Renal cortical epithelial cell (primary cell): Measurements from ENCODE around the gene PGLYRP4. TPM values are rescaled to one million over a fixed set of nuclear protein-coding genes. Genes with fewer than 3 reads are reported as not detected.

Experiments used
- DNase-seq: peaks from one replicate; pipeline ENCODE4 v3.0.0-alpha.2; 2011; ENCODE audit warnings: low read depth
- total RNA-seq: library from RNA; depleted of rRNA; stranded (reverse); fragments of >200 nt; gene quantifications from 2 replicates; pipeline ENCODE4 v1.2.3, GENCODE V29; 2014

Gene PGLYRP4
- total RNA-seq, 1 donor from 2014 or later: not detected

DNA sequence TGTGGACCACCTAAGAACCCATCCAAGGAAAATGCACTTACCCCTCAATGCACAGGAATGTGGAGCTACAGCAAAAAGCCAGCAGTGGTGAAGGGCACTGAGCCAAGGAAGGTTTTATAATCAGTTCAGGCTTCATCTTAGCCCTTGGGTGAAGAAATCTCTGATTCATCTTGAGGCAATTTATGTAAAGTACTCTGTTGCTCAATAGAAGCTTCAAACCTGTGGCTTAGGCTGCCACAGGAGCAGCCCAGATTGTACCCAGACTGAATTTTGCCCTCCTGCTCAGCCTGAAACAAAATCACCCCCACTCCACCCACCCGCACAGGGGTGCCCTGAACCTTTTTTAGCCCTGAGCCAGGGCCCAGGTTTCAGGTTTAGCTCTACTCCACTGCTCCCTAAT, 26.9 kb upstream of the PGLYRP4 start, which contains the start of gene S100A12:
Gene S100A12 (minus strand): TSS at position 111 of the 400 bp plus-strand sequence. CDS start 1,029 bp downstream, outside the sequence.
- DNase-seq: peak; percentile 97

GRCh38 chr1:153374071-153374470, 25.4 kb upstream of the PGLYRP4 start:
- peak; percentile 38 for DNase-seq

- DNase-seq: no peak
These were observed 23.9 kb upstream of the PGLYRP4 start for GRCh38 chr1:153372571-153372970.

DNA sequence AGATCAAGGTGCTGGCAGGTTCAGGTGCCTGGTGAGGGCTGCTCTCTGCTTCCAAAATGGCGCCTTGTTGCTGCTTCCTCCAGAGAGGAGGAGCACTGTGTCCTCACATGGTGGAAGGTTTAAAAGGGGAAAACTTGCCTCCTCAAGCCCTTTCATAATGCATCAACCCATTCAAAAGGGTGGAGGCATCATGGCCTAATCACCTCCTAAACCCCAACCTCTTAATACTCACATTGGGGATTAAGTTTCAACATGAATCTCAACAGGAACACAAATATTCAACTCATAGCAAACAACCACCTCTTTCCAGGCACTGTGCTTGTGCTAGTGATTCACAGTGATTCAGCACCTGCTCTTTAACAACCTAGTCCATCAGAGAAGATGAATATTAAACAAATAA, 22.6 kb upstream of the PGLYRP4 start:
- DNase-seq: no peak

GRCh38 chr1:153370146-153370545, 21.5 kb upstream of the PGLYRP4 start:
- DNase-seq: peak; percentile 42

DNA sequence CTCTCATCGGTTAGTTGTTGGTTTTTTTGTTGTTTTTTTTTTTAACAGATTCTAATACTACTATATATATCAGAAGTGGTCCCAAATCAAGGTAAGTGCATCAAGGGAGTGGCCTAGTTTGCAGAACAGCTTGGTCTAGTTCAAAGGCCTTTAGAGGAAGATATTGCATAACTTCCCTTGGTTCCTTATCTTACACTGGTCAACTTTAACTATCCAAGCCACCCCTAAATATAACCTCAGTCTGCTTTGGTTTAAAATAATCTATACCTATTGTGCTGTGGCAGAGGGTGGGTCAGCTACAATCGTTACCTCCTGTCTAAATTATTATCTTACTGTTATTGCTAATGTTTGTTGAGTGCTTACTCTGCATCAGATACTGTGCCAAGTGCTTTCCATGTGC, 19.9 kb upstream of the PGLYRP4 start:
- no peak for DNase-seq

- DNase-seq: no peak
These were observed 18.4 kb upstream of the PGLYRP4 start for GRCh38 chr1:153367090-153367489.

DNA sequence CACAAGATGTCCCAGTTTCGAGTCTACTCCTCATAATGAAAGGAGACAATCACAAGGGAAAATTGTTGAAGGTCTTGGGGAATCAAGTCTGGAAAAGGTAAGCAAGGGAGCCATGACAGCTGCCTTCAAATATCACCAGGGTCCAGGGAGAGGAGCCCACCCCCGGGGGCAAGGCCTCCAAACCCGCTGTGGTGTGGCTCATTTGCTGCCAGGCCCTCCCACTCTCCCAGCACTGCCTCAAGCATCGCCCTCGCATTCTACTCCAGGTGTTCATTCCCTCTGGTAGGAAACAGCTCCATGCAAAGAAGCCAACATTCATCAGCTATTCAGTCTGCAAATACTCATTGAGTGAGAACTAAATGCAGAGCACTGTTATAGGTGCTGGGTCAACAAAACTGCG, 17.6 kb upstream of the PGLYRP4 start:
- DNase-seq: no peak

DNA sequence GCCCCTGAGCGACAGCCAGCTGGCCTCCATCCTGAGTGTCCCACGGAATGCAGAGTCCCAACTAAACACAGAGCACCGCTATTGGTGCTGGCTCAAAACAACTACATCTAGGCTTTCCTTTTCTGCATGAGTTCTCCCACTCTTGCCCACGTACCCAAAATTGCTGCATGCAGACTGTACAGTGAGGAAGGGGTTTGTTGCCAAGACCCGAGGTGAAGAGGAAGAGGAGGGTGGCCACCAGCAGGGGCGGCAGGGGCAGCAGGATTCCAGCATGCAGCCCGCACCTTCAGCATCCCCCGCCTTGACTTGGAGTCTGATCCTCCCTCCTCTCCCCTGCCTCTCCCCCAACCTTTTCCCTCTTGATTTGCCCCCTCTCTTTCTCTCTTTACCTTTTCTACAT, 17.1 kb upstream of the PGLYRP4 start:
- no peak for DNase-seq

DNA sequence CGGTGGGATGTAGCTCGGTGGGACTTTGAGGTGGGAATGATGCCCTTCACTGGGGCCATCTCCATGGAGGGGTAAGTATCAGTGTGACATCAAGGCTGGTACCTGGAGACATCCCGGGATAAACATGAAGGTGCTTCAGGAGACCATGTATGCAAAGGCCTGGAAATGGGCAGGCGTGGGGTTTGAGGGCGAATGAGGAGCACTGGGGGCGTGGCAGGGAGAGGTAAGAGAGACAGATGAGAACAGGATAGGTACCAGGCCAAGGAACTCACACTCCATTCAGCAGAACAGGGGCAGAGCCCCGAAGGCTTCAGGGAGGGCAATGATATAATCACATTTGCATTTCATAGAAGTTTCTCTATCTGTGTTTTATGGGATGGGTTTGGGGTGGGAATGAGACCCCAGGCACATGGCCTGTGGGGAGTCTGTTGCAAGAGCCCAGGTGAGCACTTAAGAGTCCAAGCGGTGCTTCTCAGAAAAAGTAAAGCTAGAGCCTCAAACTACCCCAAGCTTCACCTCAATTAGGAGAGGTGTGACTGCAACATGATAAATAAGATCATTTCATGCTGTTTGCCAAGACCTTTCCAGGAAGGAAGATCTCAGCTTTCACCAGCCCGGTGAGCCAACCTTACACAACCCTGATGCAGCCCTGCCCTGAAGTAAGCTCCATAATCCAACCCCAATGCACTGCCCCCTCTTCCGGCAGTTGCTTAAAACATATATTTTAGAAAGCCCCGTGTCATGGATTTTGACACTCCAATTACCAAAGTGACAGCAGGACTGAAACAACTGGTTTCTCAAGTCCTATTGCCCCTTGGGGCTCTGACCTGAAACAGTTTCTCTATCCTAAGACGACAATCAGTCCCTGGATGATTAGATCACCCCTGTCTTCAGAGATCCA, 16.4 kb upstream of the PGLYRP4 start:
- no peak for DNase-seq

GRCh38 chr1:153364156-153364555, 15.5 kb upstream of the PGLYRP4 start:
- DNase-seq: peak; percentile 15

DNA sequence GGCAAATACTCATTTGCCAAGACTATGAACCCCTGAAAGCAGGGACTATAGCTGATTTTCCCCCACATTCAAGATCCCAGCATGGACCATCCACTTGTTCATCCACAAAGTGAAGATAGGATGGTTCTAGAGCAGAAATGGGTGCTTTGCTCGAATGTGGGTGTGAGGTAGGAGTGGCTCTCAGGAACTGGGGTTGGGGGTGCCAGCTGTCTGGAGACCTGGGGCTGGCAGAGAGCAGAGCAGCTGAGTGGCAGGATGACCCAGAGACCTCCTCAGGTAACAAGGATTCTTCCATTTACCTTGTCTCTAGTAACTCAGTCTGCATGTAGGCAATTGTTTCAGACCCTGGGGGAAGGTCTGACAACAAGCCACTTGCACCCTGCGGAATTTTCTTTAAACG, 15.0 kb upstream of the PGLYRP4 start:
- no peak for DNase-seq

GRCh38 chr1:153362187-153362775, 13.6 kb upstream of the PGLYRP4 start:
- no peak for DNase-seq

GRCh38 chr1:153361480-153362109, 13.0 kb upstream of the PGLYRP4 start:
- DNase-seq: no peak

DNA sequence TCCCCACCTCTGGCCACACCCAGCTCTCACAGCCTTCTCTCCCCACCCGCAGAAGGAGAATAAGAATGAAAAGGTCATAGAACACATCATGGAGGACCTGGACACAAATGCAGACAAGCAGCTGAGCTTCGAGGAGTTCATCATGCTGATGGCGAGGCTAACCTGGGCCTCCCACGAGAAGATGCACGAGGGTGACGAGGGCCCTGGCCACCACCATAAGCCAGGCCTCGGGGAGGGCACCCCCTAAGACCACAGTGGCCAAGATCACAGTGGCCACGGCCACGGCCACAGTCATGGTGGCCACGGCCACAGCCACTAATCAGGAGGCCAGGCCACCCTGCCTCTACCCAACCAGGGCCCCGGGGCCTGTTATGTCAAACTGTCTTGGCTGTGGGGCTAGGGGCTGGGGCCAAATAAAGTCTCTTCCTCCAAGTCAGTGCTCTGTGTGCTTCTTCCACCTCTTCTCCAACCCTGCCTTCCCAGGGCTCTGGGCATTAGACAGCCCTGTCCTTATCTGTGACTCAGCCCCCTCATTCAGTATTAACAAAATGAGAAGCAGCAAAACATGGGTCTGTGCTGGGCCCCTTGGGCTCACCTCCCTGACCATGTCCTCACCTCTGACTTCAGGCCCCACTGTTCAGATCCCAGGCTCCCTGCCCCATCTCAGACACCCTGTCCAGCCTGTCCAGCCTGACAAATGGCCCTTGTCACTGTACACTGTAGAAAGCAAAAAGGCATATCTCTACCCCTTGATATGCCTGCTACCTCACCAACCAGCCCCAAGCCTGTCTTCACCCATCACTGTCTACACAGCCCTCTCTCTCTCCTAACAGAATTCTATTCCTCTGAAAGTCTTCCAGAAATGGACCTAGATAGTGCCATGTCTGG, 12.2 kb upstream of the PGLYRP4 start:
- no peak for DNase-seq

DNA sequence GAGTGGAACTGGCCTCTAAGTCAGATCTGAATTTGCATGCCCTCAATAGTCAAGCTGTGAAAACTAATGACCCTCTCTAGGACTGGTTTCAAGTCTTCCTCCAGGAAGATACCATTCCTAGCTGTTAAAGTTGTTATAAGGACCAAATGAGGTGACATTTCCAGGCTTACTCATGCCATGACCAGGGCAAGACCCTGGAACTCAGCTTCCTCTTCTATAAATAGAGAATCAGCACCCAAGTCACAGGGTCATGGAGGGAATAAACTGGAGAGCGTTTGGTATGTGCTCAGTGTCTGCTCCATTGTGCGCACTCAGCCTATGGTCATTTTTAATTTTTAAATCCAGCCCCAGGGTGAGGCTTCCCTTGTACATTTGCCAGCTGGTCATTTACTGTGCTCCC, 11.5 kb upstream of the PGLYRP4 start:
- DNase-seq: no peak

DNA sequence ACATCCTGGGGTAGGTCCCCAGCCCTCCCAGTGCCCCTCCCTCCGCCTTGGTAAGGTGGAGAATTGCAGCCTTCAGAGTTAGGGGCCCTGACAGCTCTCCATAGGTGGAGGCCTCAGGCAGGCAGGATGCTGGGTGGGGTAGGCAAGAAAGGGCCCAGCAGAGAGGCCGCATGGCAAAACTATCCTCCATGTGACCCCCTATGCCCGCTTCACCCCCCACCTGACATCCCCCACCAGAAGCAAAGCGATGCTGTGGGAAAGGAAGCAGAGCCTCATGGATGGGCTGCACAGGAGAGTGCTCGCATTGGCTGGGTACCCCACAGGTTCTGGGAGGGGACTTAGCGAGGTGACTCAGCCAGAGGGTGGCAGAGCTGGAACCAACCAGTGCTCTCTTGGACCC, 10.6 kb upstream of the PGLYRP4 start:
- no peak for DNase-seq

DNA sequence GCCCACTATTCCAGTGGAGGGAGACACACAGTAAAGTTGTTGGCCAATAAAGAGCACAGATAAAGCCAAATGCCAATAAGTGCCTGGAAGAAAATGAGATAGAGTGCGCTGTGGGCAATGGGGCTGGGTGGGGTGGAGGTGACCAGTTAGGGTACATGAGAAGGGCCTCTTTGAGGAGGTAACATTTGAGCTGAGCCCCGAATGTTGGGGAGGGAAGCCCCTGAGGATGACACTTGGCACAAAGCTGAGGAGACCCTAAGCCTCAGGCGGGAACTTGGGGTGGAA, 10.0 kb upstream of the PGLYRP4 start:
- DNase-seq: no peak

GRCh38 chr1:153357853-153358690, 9.4 kb upstream of the PGLYRP4 start, which contains the start of gene S100A9:
S100A9 (plus strand) TSS chr1:153357854; CDS start chr1:153358284, 430 bp downstream.
- no peak for DNase-seq

DNA sequence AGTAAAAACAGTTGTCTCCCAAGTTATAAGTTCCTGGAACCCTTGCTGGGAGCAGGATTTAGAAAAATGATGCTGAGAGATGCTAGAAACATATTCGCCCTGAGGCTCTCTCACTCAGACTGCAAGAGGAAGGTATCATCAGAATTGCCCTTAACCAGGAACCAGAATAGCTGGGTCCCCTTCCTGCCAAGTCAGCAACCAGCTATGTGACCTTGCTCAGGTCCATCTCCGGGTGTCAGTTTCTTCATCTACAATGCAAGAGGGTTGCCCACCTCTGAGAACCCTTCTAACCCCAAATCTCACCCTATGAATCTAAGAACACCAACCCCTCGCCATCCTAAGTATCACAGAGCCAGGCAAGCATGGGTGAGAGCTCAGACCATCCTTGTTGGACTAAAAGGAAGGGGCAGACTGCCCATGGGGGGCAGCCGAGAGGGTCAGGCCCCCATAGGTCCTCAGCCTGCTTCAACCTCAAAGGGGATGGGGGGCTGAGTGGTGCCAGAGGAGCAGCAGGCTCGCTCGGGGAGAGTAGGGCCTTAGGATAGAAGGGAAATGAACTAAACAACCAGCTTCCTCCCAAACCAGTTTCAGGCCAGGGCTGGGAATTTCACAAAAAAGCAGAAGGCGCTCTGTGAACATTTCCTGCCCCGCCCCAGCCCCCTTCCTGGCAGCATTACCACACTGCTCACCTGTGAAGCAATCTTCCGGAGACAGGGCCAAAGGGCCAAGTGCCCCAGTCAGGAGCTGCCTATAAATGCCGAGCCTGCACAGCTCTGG, 8.6 kb upstream of the PGLYRP4 start:
- DNase-seq: no peak
